ES-I3 (cell line): Measurements from ENCODE around the gene OVOL1.

Source experiments
- H3K36me3 ChIP-seq: 2 replicates; pipeline ENCODE4 v1.6.1; 2013; ENCODE audit warnings: mild to moderate bottlenecking, low read length, control low read depth, moderate library complexity; ENCODE audit not compliant: insufficient read depth
- H3K4me1 ChIP-seq: 2 replicates; pipeline ENCODE4 v1.6.1; 2013; ENCODE audit warnings: mild to moderate bottlenecking, control low read depth, low read length; ENCODE audit not compliant: insufficient read depth
- H3K9ac ChIP-seq: 2 replicates; pipeline ENCODE4 v1.6.1; 2013; ENCODE audit warnings: low read depth, mild to moderate bottlenecking, low read length, moderate library complexity
- H3K9me3 ChIP-seq: 2 replicates; pipeline ENCODE4 v1.6.1; 2013; ENCODE audit warnings: mild to moderate bottlenecking, low read length, moderate library complexity; ENCODE audit not compliant: control insufficient read depth, insufficient read depth

The OVOL1 gene

GRCh38 chr11:65792456-65792855 lies 5.6 kb downstream of the OVOL1 start:
- Histone ChIP-seq H3K9ac (no peak overlapping the region), H3K4me1 (peaks cover 17% of the 10 kb centered on the region; the same call in 1 of the 2 replicates), H3K36me3 (no peaks in the 10 kb centered on the region), H3K9me3 (no peaks in the 10 kb centered on the region)

DNA sequence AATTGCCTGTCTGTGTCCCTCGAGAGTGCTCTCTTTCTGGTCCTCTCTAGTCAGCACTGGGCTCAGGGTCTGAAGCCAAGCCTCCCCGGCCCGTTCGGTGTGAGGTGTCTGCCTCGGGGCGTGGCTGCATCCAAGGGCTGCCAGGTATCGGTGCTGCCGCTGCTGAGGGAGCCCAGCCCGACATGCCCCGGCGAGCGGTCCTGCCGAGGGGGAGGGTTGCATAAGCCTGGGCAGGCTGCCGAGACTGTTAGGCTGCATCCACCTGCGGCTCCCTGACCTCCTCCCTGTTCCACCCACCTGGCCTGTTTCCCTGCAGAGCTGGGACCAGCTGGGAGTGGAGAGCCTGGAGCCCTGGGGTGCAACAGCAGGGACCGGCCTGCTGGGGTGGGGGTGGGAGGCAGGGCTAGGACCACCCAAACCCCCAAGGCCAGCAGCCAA lies 6.3 kb downstream of the OVOL1 start:
- no peaks in the 10 kb centered on the region for H3K36me3 ChIP-seq
- no peak overlapping the region for H3K9ac ChIP-seq
- H3K4me1 ChIP-seq = peaks cover 17% of the 10 kb centered on the region; the same call in 1 of the 2 replicates
- H3K9me3 ChIP-seq = no peaks in the 10 kb centered on the region

DNA sequence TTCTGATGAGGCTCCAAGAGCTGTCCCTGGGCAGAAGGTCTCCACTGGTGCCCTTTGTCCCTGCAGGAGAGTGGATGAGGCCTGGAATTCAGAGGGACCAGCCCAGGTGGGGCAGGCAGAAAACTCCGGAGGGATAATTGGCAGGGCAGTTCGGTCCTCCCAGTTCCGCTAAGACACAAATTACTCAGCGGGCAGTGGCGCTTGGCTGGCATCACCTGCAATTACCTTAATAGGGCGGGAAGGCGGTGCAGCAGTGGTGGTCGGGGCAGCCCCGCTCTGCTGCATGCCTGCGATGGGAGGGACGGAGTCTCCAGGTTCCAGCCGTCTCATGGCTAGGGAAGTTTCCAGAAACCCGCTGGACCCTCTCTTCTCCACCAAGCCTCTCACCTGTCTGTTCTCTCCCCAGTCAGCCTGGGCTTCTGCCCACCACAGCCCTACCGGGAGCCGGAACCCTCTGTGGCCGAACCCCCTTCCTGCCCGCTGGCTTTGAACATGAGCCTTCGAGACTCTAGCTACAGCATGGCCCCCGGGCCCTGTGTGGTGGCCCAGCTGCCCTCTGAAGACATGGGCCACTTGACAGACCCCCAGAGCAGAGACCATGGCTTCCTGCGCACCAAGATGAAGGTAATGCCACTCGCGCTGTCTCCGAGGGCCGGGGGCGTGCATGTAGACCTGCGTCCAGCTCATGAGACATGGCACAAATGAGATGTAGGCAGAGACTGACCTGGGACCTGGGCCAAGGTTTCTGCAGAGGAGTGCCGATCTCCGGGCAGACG lies 7.0 kb downstream of the OVOL1 start:
- H3K9ac ChIP-seq = no peak overlapping the region
- no peaks in the 10 kb centered on the region for H3K36me3 ChIP-seq
- no peaks in the 10 kb centered on the region for H3K9me3 ChIP-seq
- peaks cover 18% of the 10 kb centered on the region; the same call in 1 of the 2 replicates for H3K4me1 ChIP-seq

- Histone ChIP-seq H3K9me3 (no peaks in the 10 kb centered on the region), H3K4me1 (peaks cover 12% of the 10 kb centered on the region), H3K9ac (no peak overlapping the region), H3K36me3 (no peaks in the 10 kb centered on the region)
Observed at GRCh38 chr11:65794570-65795510, 8.0 kb downstream of the OVOL1 start.

DNA sequence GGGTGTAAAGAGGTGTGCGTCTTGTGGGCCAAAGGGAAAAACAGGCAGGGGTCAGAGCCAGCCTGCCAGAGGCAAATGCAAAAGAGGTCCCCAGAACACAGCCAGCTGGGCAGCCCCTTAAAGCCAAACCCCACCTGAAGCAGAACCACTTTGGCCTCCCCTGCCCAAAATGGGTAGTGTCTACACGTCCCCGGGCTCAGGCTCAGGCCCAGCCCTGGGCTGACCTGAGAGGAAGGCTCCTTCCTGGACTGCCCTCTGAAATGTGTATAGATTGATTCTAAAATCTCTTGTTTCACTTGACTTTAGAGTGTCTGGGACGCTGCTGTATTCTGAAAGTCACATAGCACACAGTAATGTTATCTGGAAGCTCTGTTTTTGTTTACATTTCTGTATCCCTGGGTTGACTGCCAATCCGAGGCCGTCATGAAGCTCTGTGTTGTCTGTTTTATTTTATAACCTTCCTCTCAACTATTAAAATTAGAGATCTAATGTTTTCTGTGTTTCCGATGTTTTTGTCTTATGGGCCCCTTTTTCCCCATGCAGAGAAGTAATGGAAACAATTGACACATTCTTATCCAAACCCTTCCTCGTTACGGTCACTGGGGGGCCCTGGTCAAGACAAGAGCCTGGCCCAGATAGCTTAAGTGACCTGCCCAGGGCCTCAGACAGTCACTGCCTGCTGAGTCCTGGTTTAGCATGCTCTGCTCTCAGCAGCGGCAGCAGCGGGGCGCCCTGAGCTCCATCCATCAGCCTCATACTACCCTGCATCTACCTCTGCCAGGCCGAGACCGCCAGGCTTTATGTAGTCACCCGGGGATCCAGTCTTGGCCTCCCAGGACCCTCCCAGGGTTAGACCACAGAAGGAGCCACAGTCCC lies 10.1 kb downstream of the OVOL1 start:
- Histone ChIP-seq H3K9me3 (no peaks in the 10 kb centered on the region), H3K4me1 (peaks cover 9% of the 10 kb centered on the region), H3K36me3 (no peaks in the 10 kb centered on the region), H3K9ac (no peak overlapping the region)

DNA sequence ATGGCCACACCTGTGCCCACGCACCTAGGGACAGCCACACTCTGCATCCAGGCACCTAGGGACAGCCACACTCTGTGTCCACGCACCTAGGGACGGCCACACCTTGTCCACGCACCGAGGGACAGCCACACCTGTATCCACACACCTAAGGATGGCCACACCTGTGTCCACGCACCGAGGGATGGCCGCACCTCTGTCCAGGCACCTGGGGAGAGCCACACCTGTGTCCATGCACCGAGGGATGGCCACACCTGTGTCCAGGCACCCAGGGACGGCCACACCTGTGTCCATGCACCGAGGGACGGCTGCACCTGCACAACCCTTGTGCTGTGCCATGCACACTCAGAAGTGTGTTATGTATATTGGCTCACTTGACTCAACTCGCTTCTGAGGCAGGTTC lies 10.8 kb downstream of the OVOL1 start:
- Histone ChIP-seq H3K9me3 (no peaks in the 10 kb centered on the region), H3K4me1 (peaks cover 9% of the 10 kb centered on the region), H3K9ac (no peak overlapping the region), H3K36me3 (no peaks in the 10 kb centered on the region)

GRCh38 chr11:65798882-65799281 lies 12.0 kb downstream of the OVOL1 start:
- Histone ChIP-seq H3K4me1 (peaks cover 9% of the 10 kb centered on the region), H3K36me3 (no peaks in the 10 kb centered on the region), H3K9ac (no peak overlapping the region)

DNA sequence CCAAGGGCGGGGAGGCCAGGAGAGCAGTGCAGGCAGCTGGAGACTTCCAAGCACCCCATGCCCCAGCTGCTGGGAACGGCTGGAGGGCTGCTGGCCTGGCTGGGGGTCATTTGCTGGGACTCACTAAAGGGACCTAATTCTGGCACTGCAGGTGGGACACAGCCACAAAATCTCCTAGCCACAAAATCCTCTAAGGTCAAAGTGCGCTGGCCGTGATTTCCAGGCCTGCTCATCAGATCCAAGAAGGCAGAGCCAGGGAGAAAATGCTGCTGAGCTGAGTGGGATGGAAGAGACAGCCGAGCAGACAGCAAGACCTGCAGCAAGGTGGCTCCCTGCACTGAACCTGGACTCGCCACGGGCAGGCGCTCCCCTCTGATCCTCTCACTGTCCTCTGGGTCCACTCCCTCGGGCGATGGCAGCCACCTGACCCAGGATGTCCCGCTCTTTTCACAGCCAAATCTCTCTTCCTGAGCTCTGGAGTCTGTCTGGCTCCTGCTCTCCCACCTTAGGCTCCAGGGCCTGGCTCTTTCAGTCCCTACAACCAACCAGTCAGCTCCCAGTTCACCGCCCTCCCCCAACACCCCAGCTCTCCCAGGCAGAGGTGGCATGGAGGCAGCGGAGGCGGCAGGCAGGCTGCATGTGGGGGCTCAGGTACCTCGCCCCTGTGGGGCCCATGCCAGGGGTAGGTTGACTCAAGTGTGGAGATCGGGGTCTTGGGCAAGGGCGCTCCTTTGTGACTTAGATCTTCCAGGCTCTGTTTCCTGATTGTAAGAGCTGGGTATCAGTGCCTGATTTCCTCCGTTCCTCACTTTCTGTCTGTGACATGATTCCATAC lies 14.5 kb downstream of the OVOL1 start:
- peaks cover 9% of the 10 kb centered on the region for H3K4me1 ChIP-seq
- H3K36me3 ChIP-seq = no peaks in the 10 kb centered on the region
- no peak overlapping the region for H3K9ac ChIP-seq
- no peaks in the 10 kb centered on the region for H3K9me3 ChIP-seq

More at GRCh38 chr11:65798882-65799281, 12.0 kb downstream of the OVOL1 start:
- H3K9me3 ChIP-seq = no peaks in the 10 kb centered on the region

DNA sequence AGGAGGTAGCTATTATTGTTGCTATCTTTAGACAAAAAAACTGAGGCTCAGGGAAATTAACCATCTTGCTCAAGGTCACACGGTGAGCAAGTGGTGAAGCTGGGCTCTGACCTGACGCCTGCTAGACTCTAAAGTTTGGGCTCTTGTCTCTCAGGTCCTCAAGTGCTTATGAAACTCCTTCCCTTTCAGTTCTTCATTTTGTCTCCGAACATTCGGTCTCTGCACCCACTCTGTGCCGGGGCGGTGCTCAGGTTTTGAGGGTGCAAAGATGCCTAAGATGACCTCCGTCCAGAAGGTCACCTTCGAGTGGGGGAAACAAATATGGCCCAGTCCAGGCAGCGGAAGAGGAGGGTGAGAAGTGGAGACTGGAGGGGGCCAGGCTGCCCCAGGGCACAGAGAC lies 16.0 kb downstream of the OVOL1 start:
- no peak overlapping the region for H3K9ac ChIP-seq
- H3K36me3 ChIP-seq = no peaks in the 10 kb centered on the region
- H3K9me3 ChIP-seq = no peaks in the 10 kb centered on the region
- peaks cover 9% of the 10 kb centered on the region for H3K4me1 ChIP-seq

- Histone ChIP-seq H3K9ac (no peak overlapping the region), H3K9me3 (no peaks in the 10 kb centered on the region), H3K4me1 (peaks cover 3% of the 10 kb centered on the region; the same call in 1 of the 2 replicates), H3K36me3 (no peaks in the 10 kb centered on the region)
Observed at GRCh38 chr11:65803797-65804492, 17.1 kb downstream of the OVOL1 start.

GRCh38 chr11:65806979-65807378 lies 20.1 kb downstream of the OVOL1 start:
- Histone ChIP-seq H3K9me3 (no peaks in the 10 kb centered on the region), H3K9ac (no peak overlapping the region), H3K36me3 (no peaks in the 10 kb centered on the region), H3K4me1 (no peaks in the 10 kb centered on the region)

- Histone ChIP-seq H3K9me3 (no peaks in the 10 kb centered on the region), H3K9ac (no peak overlapping the region), H3K36me3 (no peaks in the 10 kb centered on the region), H3K4me1 (no peaks in the 10 kb centered on the region)
Observed at GRCh38 chr11:65808744-65809341, 22.0 kb downstream of the OVOL1 start.
